Panc1 (cell line): Measurements from ENCODE around the gene PPP1R13L. TPM values are rescaled to one million over a fixed set of nuclear protein-coding genes. Genes with fewer than 3 reads are reported as not detected.

ENCODE experiments used
- ATAC-seq: fragments of 200-7000 bp; cut with Tn5 transposase; 2 replicates; pipeline ENCODE4 v1.9.1; 2020; ENCODE audit warnings: mild to moderate bottlenecking, moderate library complexity
- BruUV-seq: library from RNA; stranded (reverse); fragments of 400-500 nt; replicated peaks from 2 replicates; lab custom pipeline; 2021; lab: Mats Ljungman, UMichigan
- CTCF ChIA-PET: fragments of 300-600 bp; sonication (Branson Sonifier 250); formaldehyde crosslinking; loops from one replicate; lab custom pipeline; 2022; ENCODE audit warnings: antibody characterized with exemption; lab: Charles Lee
- POLR2A ChIA-PET: fragments of 300-600 bp; sonication (Branson Sonifier 250); formaldehyde crosslinking; loops from one replicate; lab custom pipeline; 2022; ENCODE audit warnings: antibody characterized with exemption; lab: Charles Lee
- DNase-seq: peaks from one replicate; pipeline ENCODE4 v3.0.0-alpha.2; 2010; ENCODE audit warnings: low read depth, low spot score
- H3K27ac ChIP-seq: 2 replicates; pipeline ENCODE4 v1.5.1; 2011; ENCODE audit warnings: mild to moderate bottlenecking, low read length, inconsistent platforms
- H3K27me3 ChIP-seq: fragments of 200-500 bp; sonication (Bioruptor generic); 2 replicates; pipeline ENCODE4 v1.6.0; 2014; ENCODE audit warnings: low read length, inconsistent platforms; ENCODE audit not compliant: control insufficient read depth, insufficient read depth
- H3K36me3 ChIP-seq: fragments of 200-500 bp; sonication (Bioruptor generic); 2 replicates; pipeline ENCODE4 v1.5.1; 2014; ENCODE audit warnings: inconsistent platforms, mild to moderate bottlenecking, low read length, moderate library complexity; ENCODE audit not compliant: control insufficient read depth, insufficient read depth
- H3K4me1 ChIP-seq: 2 replicates; pipeline ENCODE4 v1.5.1; 2011; ENCODE audit warnings: inconsistent platforms, mild to moderate bottlenecking, low read length, moderate library complexity; ENCODE audit not compliant: control insufficient read depth, insufficient read depth
- H3K4me3 ChIP-seq, 2 experiments: 2 replicates each; pipeline ENCODE4 v1.5.1; 2011 to 2012; ENCODE audit warnings: low read depth in 2 of 2, low read length in 2 of 2, mild to moderate bottlenecking in 2 of 2, inconsistent platforms in 1 of 2, moderate library complexity in 1 of 2
- H3K9me3 ChIP-seq: fragments of 200-500 bp; sonication (Bioruptor generic); 2 replicates; pipeline ENCODE4 v1.5.1; 2014; ENCODE audit warnings: low read depth, mild to moderate bottlenecking, inconsistent platforms, low read length, moderate library complexity; ENCODE audit not compliant: control insufficient read depth, insufficient read depth
- CTCF ChIP-seq: fragments of 450-650 bp; IDR thresholded peaks from 2 replicates; pipeline ENCODE4 v1.5.1; 2017; ENCODE audit warnings: mild to moderate bottlenecking
- POLR2AphosphoS5 ChIP-seq: IDR thresholded peaks from 2 replicates; pipeline ENCODE4 v1.6.1; 2012; ENCODE audit warnings: mild to moderate bottlenecking, low read depth, low read length, moderate library complexity
- SIN3A ChIP-seq: IDR thresholded peaks from 2 replicates; pipeline ENCODE4 v1.6.1; 2012; ENCODE audit warnings: low read depth, mild to moderate bottlenecking, low read length, moderate library complexity, borderline replicate concordance; ENCODE audit not compliant: insufficient read depth
- TCF7L2 ChIP-seq: IDR thresholded peaks from 2 replicates; pipeline ENCODE4 v1.6.1; 2011; ENCODE audit warnings: mild to moderate bottlenecking, low read depth, low read length, inconsistent platforms
- in situ Hi-C: cut with HindIII; loops from 2 replicates; pipeline ENCODE4 v1.10.0; 2016; ENCODE audit warnings: low sequenced_read_pairs, low pct_unique_long_range_greater_than_20kb
- intact Hi-C: fragments of 100-400 bp; cut with micrococcal nuclease; formaldehyde crosslinking; loops from one replicate; pipeline ENCODE4 v1.10.0; 2022; ENCODE audit not compliant: unreplicated experiment
- total RNA-seq: library from RNA; stranded (reverse); gene quantifications from one replicate; pipeline ENCODE4 v1.2.1, GENCODE V29; 2021; ENCODE audit not compliant: unreplicated experiment
- TF ChIP-seq, protein P1 (sequence below), 2 experiments: IDR thresholded peaks; 2 replicates each; pipeline ENCODE4 v1.6.1; 2011 to 2012; ENCODE audit warnings: low read depth in 2 of 2, control low read depth in 1 of 2, low read length in 1 of 2, mild to moderate bottlenecking in 1 of 2, moderate library complexity in 1 of 2; ENCODE audit not compliant: insufficient read depth in 1 of 2

PPP1R13L gene
- total RNA-seq, 1 experiment from 2014 or later: 39.1 TPM

GRCh38 chr19:45448425-45448756, 43.5 kb upstream of the PPP1R13L start:
- no TSS peak for BruUV-seq
- H3K27ac ChIP-seq: no peak overlapping the region
- no peak for DNase-seq
- no peaks in the 10 kb centered on the region for H3K9me3 ChIP-seq
- no peak overlapping the region for H3K4me3 ChIP-seq
- H3K27me3 ChIP-seq: no peaks in the 10 kb centered on the region
- H3K36me3 ChIP-seq: no peaks in the 10 kb centered on the region
- ChIA-PET POLR2A (interaction anchor here (0.6 kb wide), 1 partner anchor 18 kb away, joined by 12 read pairs; no protein-coding TSS in a partner anchor), CTCF (no interaction called here)
- ATAC-seq: no peak
- in situ Hi-C loops: no loop called here
- TF ChIP-seq SIN3A (no peak), CTCF (no peak), POLR2AphosphoS5 (no peak), TCF7L2 (no peak)
- TF ChIP-seq, protein P1, sequence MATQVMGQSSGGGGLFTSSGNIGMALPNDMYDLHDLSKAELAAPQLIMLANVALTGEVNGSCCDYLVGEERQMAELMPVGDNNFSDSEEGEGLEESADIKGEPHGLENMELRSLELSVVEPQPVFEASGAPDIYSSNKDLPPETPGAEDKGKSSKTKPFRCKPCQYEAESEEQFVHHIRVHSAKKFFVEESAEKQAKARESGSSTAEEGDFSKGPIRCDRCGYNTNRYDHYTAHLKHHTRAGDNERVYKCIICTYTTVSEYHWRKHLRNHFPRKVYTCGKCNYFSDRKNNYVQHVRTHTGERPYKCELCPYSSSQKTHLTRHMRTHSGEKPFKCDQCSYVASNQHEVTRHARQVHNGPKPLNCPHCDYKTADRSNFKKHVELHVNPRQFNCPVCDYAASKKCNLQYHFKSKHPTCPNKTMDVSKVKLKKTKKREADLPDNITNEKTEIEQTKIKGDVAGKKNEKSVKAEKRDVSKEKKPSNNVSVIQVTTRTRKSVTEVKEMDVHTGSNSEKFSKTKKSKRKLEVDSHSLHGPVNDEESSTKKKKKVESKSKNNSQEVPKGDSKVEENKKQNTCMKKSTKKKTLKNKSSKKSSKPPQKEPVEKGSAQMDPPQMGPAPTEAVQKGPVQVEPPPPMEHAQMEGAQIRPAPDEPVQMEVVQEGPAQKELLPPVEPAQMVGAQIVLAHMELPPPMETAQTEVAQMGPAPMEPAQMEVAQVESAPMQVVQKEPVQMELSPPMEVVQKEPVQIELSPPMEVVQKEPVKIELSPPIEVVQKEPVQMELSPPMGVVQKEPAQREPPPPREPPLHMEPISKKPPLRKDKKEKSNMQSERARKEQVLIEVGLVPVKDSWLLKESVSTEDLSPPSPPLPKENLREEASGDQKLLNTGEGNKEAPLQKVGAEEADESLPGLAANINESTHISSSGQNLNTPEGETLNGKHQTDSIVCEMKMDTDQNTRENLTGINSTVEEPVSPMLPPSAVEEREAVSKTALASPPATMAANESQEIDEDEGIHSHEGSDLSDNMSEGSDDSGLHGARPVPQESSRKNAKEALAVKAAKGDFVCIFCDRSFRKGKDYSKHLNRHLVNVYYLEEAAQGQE (IDR thresholded peaks at IDR 0.05; ENCODE audit: insufficient read depth in 1 of 2, low read depth in 2 of 2, low read length in 1 of 2): no peak
- H3K4me1 ChIP-seq: peaks cover 15% of the 10 kb centered on the region; the same call in 1 of the 2 replicates
- intact Hi-C loops: no loop called here

DNA sequence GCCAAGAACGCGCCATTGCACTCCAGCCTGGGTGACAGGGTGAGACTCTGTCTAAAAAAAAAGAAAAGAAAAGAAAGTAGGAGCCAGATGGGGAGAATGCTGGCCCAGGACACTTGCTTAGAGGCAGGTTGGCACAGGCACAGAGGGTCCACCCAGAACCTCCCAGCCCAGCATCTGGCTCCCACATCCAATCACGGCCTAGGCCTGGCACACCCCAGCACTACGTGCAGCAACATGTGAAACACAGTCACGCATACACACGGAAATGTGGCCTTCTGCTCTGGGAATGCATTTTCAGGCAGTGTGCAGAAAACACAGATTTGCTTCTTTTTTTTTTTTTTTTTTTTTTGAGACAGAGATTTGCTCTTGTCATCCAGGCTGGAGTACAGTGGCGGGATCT, 42.1 kb upstream of the PPP1R13L start:
- H3K27ac ChIP-seq: no peak overlapping the region
- TF ChIP-seq SIN3A: no peak
- TF ChIP-seq TCF7L2: no peak
- no peak for TF ChIP-seq CTCF
- TF ChIP-seq, protein P1 (IDR thresholded peaks at IDR 0.05; ENCODE audit: insufficient read depth in 1 of 2, low read depth in 2 of 2, low read length in 1 of 2): no peak
- no peak for TF ChIP-seq POLR2AphosphoS5
- CTCF ChIA-PET: interaction anchor here (0.7 kb wide), 1 partner anchor 14 kb away, joined by 3 read pairs; no protein-coding TSS in a partner anchor
- H3K36me3 ChIP-seq: no peaks in the 10 kb centered on the region
- no peak overlapping the region for H3K4me3 ChIP-seq
- POLR2A ChIA-PET: no interaction called here
- in situ Hi-C loops: no loop called here
- H3K4me1 ChIP-seq: peaks cover 15% of the 10 kb centered on the region; the same call in 1 of the 2 replicates
- no peaks in the 10 kb centered on the region for H3K27me3 ChIP-seq
- no peak for DNase-seq
- intact Hi-C loops: no loop called here
- ATAC-seq: no peak
- no TSS peak for BruUV-seq
- H3K9me3 ChIP-seq: no peaks in the 10 kb centered on the region
